Nephron progenitor cell (in vitro differentiated cells): ENCODE data around the gene C1QTNF9B.
"Not testable (repeated sequence)": the region's sequence is repeated elsewhere in the genome, so short reads cannot be mapped to it uniquely, and the experiment has no call there.

ENCODE experiments used
- DNase-seq: peaks from one replicate; pipeline ENCODE4 v3.0.0; 2021
- H3K27ac Mint-ChIP-seq: 2 replicates; pipeline ENCODE4 v1.8.0; 2021; ENCODE audit warnings: mild to moderate bottlenecking, moderate library complexity, mixed read lengths
- H3K27me3 Mint-ChIP-seq: 2 replicates; pipeline ENCODE4 v1.8.0; 2021; ENCODE audit warnings: mild to moderate bottlenecking, low read depth, mixed read lengths; ENCODE audit not compliant: poor library complexity
- H3K36me3 Mint-ChIP-seq: 2 replicates; pipeline ENCODE4 v1.8.0; 2021; ENCODE audit warnings: low read depth, mixed read lengths
- H3K4me1 Mint-ChIP-seq: 2 replicates; pipeline ENCODE4 v1.8.0; 2021; ENCODE audit warnings: mixed read lengths
- H3K4me3 Mint-ChIP-seq: 2 replicates; pipeline ENCODE4 v1.8.0; 2021; ENCODE audit warnings: mild to moderate bottlenecking, moderate library complexity, mixed read lengths
- H3K9me3 Mint-ChIP-seq: 2 replicates; pipeline ENCODE4 v1.8.0; 2021; ENCODE audit warnings: mild to moderate bottlenecking, moderate library complexity, mixed read lengths
- TF ChIP-seq, protein P1 (sequence below): fragments of 200-600 bp; sonication (generic); IDR thresholded peaks from 2 replicates; pipeline ENCODE4 v1.5.0; 2021; ENCODE audit warnings: antibody characterized with exemption

Gene C1QTNF9B

DNA sequence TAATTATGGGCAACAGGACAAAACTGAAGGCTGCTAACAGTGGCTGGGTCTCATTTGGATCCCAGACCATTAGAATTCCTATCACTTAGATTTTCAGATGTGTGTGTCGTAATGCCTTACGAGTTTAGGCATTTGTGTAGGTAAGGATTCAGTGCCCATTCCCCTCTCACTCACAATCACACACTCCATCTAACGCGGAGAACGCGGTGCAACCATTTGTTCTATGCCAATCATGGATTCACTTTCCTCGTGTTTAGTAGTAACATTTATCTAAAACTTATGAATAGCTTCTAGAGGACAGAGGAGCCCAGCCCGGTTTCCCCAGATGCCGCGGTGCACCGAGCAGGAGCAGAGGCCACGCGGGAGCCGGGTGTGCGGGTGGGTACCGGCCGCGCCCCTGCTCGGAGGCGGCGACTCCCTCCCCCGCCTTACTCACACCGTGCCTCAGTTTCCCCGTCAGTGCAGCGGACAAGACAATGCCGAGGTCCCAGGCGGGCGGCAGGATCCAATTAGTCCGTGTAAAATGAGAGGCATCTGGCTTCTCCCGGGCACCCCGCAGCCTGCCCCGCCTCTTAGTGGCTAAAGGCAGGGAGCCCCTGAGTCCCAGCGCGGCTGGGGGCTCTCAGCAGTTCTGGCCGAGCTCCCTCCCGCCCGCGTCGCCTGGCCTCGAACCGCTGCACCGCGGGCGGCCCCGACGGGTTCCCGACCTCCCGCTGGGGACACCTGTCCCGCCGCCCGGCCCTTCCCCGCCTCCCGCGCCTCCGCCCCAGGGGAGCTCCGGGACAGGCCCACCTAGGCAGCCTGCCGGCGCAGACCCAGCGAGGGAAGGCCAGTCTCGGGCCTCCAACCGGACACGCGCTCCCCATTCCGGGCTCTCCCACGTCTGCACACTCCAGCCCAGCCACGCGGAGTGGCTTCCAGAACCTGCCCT, 5.9 kb upstream of the C1QTNF9B start:
- no peak overlapping the region for H3K27ac Mint-ChIP-seq
- no peaks in the 10 kb centered on the region for H3K36me3 Mint-ChIP-seq
- H3K4me3 Mint-ChIP-seq, result peak overlapping the region; percentile 32
- peaks cover 31% of the 10 kb centered on the region for H3K27me3 Mint-ChIP-seq
- peak; percentile 26 for DNase-seq
- H3K4me1 Mint-ChIP-seq, result peaks cover 16% of the 10 kb centered on the region
- TF ChIP-seq, protein P1, sequence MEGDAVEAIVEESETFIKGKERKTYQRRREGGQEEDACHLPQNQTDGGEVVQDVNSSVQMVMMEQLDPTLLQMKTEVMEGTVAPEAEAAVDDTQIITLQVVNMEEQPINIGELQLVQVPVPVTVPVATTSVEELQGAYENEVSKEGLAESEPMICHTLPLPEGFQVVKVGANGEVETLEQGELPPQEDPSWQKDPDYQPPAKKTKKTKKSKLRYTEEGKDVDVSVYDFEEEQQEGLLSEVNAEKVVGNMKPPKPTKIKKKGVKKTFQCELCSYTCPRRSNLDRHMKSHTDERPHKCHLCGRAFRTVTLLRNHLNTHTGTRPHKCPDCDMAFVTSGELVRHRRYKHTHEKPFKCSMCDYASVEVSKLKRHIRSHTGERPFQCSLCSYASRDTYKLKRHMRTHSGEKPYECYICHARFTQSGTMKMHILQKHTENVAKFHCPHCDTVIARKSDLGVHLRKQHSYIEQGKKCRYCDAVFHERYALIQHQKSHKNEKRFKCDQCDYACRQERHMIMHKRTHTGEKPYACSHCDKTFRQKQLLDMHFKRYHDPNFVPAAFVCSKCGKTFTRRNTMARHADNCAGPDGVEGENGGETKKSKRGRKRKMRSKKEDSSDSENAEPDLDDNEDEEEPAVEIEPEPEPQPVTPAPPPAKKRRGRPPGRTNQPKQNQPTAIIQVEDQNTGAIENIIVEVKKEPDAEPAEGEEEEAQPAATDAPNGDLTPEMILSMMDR, result no peak
- no peaks in the 10 kb centered on the region for H3K9me3 Mint-ChIP-seq

DNA sequence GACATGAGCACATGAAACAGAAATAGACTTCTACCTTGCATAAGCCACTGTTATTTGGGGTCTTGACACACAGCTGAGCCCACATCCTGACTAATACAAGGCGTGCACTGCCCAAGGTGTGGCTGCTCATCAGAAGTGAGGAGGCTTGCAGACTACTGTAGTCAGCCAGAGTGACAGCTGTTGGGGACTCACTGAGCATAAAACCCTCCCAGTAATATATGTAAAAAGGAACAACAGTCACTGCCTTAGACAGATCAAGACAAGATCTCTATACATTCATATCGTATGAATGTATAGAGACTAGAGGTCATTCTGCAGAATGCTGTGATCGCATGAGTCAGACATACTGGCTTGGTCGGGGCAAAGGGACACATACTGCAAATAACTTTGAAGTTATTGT, 4.1 kb upstream of the C1QTNF9B start:
- no peaks in the 10 kb centered on the region for H3K9me3 Mint-ChIP-seq
- DNase-seq, result no peak
- no peak overlapping the region for H3K27ac Mint-ChIP-seq
- no peaks in the 10 kb centered on the region for H3K36me3 Mint-ChIP-seq
- TF ChIP-seq, protein P1, result no peak
- H3K4me3 Mint-ChIP-seq, result no peak overlapping the region
- peaks cover 20% of the 10 kb centered on the region for H3K4me1 Mint-ChIP-seq
- peaks cover 28% of the 10 kb centered on the region for H3K27me3 Mint-ChIP-seq

DNA sequence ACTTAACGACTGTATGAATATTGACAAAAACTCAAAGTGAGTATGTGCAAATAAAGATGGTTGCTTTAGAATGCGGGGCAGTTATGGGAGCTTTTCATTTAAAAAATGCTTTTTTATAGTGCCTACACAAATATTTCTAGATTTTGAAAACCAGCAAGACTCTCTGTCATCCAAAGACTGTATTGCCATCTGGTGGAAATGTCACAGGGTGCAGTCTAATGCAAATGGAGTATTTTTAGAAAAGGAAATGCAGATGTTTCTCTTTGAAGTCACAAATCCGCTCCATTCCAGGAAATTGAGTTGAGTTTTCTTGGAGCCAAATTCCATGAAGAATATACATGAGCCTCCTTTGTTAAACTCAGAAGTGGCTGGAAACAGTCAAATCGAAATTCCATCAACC, 2.3 kb upstream of the C1QTNF9B start:
- peaks cover 18% of the 10 kb centered on the region for H3K4me1 Mint-ChIP-seq
- no peaks in the 10 kb centered on the region for H3K9me3 Mint-ChIP-seq
- H3K4me3 Mint-ChIP-seq, result no peak overlapping the region
- TF ChIP-seq, protein P1, result peak; percentile 55
- H3K36me3 Mint-ChIP-seq, result no peaks in the 10 kb centered on the region
- no peak overlapping the region for H3K27ac Mint-ChIP-seq
- peaks cover 28% of the 10 kb centered on the region for H3K27me3 Mint-ChIP-seq
- DNase-seq, result peak; percentile 39

DNA sequence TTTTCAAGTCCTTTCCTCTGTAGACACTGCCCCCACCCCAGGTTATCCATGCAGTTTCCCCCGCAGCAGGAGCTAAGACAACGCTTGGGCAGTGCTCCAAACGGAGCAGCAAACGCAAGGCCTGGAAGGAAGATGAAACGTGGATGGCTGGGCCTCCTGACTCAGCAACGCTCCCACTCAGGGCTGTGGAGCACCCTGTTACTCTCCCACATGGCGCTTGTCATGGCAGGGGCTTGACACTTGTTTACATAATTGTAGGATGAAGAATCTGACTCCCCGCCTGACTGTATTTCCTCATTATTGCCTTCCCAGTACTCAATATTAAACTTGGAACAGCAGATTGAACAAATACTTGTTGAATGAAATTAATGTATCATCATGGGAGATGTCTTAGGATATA, 799 bp upstream of the C1QTNF9B start:
- DNase-seq, result no peak
- TF ChIP-seq, protein P1, result no peak
- Mint-ChIP-seq H3K27me3 (peaks cover 19% of the 10 kb centered on the region), H3K4me1 (peaks cover 13% of the 10 kb centered on the region), H3K27ac (no peak overlapping the region), H3K9me3 (no peaks in the 10 kb centered on the region), H3K36me3 (no peaks in the 10 kb centered on the region), H3K4me3 (no peak overlapping the region)

DNA sequence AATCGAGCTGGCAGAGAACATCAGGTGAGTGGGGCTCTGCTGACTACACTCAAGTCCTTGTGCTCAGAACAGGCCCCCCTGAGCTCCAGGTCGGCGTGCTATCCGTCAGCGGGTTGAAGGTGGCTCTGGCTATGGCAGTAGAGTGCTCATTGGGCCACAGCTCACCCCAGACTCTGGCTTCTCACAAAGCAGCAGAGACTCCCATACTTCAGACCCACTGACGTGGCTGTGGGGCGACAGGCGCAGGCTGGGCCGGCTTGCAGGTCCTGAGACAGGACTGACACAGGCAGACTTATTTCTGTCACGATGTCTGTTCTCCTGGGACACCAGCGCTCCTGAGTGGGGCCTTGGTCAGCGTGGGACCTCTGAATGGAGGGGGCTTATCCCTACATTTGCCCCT, 2.6 kb downstream of the C1QTNF9B start:
- not testable (repeated sequence) for H3K27me3 Mint-ChIP-seq

DNA sequence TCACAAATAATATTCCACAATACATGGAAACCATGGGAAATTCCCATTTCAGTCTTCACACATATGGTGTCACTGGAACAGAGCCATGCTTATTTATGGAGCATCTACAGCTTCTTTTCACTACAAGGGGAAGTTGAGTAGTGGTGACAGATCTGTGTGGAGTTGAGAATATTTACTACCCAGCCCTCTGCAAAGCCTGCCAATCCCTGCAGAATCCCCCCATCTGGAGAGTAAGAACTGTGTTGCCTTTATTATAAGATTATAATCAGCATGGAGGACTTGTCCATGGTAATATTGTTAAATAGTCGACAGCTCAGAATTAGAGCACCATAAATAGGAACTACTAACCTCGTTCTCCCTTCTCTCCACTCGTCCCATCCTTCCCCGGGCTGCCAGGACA, 3.5 kb downstream of the C1QTNF9B start:
- not testable (repeated sequence) for H3K36me3 Mint-ChIP-seq, DNase-seq, H3K27ac Mint-ChIP-seq, H3K9me3 Mint-ChIP-seq, H3K27me3 Mint-ChIP-seq, H3K4me3 Mint-ChIP-seq
- peaks cover 16% of the 10 kb centered on the region for H3K4me1 Mint-ChIP-seq

More for the DNA sequence above, 2.6 kb downstream of the C1QTNF9B start:
- H3K9me3 Mint-ChIP-seq, DNase-seq, H3K36me3 Mint-ChIP-seq, H3K27ac Mint-ChIP-seq, H3K4me3 Mint-ChIP-seq: not testable (repeated sequence)
- H3K4me1 Mint-ChIP-seq, result peaks cover 12% of the 10 kb centered on the region
